ENCODE measurements around the gene WDR47.

DNA sequence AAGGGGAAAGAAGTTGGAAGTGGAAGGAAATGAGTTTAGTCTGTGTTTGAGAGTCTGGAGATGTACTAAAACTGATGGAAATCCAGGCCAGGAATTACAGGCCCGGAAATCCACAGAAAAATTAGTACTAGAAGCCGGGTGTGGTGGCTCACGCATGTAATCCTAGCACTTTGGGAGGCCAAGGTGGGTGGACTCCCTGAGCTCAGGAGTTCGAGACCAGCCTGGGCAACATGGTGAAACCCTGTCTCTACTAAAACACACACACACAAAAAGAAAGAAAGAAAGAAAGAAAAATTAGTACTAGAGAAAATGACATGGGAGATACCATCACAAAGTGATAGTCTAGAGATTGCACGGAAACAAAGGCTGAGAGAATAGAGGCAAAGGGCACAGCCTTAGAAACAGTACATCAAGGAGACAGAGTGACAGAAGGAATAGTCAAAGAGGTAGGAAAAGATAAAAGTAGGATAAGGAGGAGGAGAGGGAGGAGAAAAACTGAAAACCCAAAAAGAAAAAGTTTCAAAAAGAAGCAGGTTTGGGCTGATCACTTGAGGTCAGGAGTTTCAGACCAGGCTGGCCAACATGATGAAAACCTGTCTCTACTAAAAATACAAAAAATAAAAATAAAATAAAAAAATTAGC lies 38.7 kb upstream of the WDR47 start:
- TF ChIP-seq ZFX (IDR thresholded peaks at IDR 0.05) (no peak), POLR2A (IDR thresholded peaks at IDR 0.05; ENCODE audit: borderline replicate concordance, extremely low read depth, insufficient read depth, insufficient read length) (no peak), EZH2 (IDR thresholded peaks at IDR 0.05) (no peak), REST (IDR thresholded peaks at IDR 0.05; ENCODE audit: low read depth) (no peak), EZH2phosphoT487 (IDR thresholded peaks at IDR 0.05; ENCODE audit: borderline replicate concordance) (no peak), SP1 (IDR thresholded peaks at IDR 0.05; ENCODE audit: low read depth) (no peak)
- TF ChIP-seq, protein P1, sequence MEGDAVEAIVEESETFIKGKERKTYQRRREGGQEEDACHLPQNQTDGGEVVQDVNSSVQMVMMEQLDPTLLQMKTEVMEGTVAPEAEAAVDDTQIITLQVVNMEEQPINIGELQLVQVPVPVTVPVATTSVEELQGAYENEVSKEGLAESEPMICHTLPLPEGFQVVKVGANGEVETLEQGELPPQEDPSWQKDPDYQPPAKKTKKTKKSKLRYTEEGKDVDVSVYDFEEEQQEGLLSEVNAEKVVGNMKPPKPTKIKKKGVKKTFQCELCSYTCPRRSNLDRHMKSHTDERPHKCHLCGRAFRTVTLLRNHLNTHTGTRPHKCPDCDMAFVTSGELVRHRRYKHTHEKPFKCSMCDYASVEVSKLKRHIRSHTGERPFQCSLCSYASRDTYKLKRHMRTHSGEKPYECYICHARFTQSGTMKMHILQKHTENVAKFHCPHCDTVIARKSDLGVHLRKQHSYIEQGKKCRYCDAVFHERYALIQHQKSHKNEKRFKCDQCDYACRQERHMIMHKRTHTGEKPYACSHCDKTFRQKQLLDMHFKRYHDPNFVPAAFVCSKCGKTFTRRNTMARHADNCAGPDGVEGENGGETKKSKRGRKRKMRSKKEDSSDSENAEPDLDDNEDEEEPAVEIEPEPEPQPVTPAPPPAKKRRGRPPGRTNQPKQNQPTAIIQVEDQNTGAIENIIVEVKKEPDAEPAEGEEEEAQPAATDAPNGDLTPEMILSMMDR (IDR thresholded peaks at IDR 0.05 in 2 of 3, conservative IDR thresholded peaks at IDR 0.05 in 1 of 3; ENCODE audit: borderline replicate concordance in 1 of 3, insufficient read depth in 1 of 3, low read depth in 2 of 3, low read length in 2 of 3): no peak
